RWPE1 (cell line): ENCODE results near the gene NPIPB8.
"Not testable (repeated sequence)": the region's sequence is repeated elsewhere in the genome, so short reads cannot be mapped to it uniquely, and the experiment has no call there.

Experiments used
- CTCF ChIA-PET: fragments of 350-600 bp; sonication (Branson Sonifier 250); formaldehyde crosslinking; extraction: SDS; loops from one replicate; lab custom pipeline; 2021; lab: Yijun Ruan, JAX
- POLR2A ChIA-PET: fragments of 400-600 bp; formaldehyde crosslinking; extraction: SDS; loops from one replicate; lab custom pipeline; 2020; ENCODE audit warnings: antibody characterized with exemption; ENCODE audit not compliant: low non-redundant PET; lab: Yijun Ruan, JAX
- DNase-seq: peaks from one replicate; pipeline ENCODE4 v3.0.0; 2012; ENCODE audit warnings: low spot score
- H3K27ac ChIP-seq: fragments of 450-650 bp; 2 replicates; pipeline ENCODE4 v1.5.1; 2017
- TF ChIP-seq, protein P1 (sequence below): fragments of 450-650 bp; conservative IDR thresholded peaks from 2 replicates; pipeline ENCODE4 v1.5.1; 2017; ENCODE audit warnings: low read depth, mild to moderate bottlenecking

NPIPB8 gene

DNA sequence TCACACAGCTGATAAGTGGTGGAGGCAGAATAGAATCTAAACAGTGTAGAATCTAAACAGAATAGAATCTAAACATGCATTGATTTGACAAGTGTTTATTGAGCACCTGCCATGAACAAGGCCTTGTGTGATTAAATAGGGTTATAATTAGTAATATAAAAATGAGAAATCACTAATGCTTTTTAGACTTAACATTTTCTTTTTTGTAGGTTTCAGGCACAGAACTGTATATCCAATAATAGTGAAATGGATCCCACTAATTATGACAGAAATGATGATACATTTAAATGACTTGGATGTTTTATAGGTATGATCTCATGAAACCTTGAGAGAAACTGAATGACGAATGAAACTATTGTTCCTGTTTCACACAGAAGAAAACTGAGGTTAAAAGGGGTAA lies at the start of gene NPIPB8:
NPIPB8 (plus strand) TSS at position 301 of the 400 bp plus-strand sequence. CDS start 296 bp downstream, outside the sequence.
- H3K27ac ChIP-seq = peak within 1 kb of the TSS; percentile 80
- CTCF ChIA-PET, DNase-seq, POLR2A ChIA-PET: not testable (repeated sequence)

DNA sequence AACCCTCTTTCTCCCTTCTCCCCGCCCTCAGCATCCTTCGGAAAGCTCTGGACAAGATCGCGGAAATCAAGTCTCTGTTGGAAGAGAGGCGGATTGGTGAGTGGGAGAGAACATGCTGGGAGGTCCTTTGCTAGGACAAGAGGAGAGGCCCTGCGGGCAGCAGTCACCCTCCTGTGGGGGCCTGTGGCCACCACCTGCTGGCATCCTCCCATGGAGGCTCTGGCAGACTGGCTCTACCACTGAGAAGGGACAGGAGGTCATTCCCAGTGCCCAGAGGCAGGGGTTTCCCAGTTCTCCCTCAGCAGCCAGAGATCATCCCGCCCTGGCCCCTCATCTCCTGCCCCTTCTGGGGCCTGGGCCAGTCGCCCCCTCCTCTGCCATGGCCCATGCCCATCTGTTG lies 48.8 kb upstream of the NPIPB8 start:
- TF ChIP-seq, protein P1, sequence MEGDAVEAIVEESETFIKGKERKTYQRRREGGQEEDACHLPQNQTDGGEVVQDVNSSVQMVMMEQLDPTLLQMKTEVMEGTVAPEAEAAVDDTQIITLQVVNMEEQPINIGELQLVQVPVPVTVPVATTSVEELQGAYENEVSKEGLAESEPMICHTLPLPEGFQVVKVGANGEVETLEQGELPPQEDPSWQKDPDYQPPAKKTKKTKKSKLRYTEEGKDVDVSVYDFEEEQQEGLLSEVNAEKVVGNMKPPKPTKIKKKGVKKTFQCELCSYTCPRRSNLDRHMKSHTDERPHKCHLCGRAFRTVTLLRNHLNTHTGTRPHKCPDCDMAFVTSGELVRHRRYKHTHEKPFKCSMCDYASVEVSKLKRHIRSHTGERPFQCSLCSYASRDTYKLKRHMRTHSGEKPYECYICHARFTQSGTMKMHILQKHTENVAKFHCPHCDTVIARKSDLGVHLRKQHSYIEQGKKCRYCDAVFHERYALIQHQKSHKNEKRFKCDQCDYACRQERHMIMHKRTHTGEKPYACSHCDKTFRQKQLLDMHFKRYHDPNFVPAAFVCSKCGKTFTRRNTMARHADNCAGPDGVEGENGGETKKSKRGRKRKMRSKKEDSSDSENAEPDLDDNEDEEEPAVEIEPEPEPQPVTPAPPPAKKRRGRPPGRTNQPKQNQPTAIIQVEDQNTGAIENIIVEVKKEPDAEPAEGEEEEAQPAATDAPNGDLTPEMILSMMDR = no peak
- CTCF ChIA-PET = no interaction called here
- no peak for DNase-seq
- POLR2A ChIA-PET = no interaction called here
- H3K27ac ChIP-seq = no peak overlapping the region

DNA sequence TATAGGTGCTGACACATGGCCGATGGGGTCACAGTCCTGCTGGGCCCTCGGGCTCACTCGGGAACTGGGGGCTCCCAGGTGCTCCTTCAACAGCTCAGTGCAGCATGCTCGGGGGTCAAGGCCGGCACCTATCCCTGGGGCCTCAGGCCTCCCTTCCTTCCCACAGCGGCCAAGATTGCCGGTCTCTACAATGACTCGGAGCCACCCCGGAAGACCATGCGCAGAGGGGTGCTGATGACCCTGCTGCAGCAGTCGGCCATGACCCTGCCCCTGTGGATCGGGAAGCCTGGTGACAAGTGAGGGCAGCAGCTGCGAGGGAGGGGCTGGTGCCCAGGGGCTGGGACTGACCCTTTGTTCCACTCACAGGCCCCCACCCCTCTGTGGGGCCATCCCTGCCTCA lies 47.9 kb upstream of the NPIPB8 start:
- no peak overlapping the region for H3K27ac ChIP-seq
- TF ChIP-seq, protein P1 = no peak
- no peak for DNase-seq
- ChIA-PET POLR2A (no interaction called here), CTCF (no interaction called here)

DNA sequence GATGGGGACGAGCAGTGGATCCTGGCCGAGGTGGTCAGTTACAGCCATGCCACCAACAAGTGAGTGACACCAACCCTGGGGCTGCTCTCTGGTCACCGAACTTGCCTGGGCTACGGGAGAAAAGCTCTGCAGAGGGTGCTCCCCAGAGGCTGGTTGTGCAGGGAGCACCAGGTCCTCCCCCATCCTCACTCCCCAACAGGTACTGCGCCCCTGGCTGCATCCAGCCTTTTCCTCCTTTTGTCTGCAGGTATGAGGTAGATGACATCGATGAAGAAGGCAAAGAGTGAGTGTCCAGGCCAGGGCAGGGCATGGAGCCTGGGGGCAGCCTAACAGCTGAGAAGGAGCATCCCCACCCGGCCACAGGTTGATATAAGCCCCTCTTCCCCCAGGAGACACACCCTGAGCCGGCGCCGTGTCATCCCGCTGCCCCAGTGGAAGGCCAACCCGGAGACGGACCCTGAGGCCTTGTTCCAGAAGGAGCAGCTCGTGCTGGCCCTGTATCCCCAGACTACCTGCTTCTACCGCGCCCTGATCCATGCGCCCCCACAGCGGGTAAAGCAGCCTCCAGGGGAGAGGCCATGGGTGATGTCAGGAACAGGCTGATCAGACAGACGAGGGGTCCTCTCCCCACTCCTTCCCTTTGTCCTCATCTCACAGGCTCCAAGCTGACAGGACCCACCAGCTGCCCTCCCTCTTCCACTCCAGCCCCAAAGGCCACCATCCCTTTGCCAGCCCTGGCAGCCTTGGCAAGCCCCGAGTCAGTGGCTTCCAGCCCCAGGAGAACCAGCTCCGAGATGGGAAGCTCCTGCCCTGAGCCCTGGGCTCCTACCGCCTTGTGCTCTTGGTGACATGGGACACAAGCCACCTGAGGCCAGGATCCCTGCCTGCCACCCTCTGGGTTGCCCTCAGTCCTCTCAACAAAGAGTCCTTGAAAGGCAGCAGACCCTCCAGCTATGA lies 47.2 kb upstream of the NPIPB8 start:
- no peak overlapping the region for H3K27ac ChIP-seq
- POLR2A ChIA-PET = no interaction called here

GRCh38 chr16:28591355-28591754 lies 46.5 kb upstream of the NPIPB8 start:
- H3K27ac ChIP-seq = no peak overlapping the region
- CTCF ChIA-PET = interaction anchor here (0.6 kb wide), 1 partner anchor 19 kb away, joined by 3 read pairs; no protein-coding TSS in a partner anchor
- POLR2A ChIA-PET = no interaction called here
- TF ChIP-seq, protein P1 = no peak
- no peak for DNase-seq

More for the DNA sequence above, 47.2 kb upstream of the NPIPB8 start:
- no peak for DNase-seq
- CTCF ChIA-PET = interaction anchor here (0.6 kb wide), 1 partner anchor 18 kb away, joined by 3 read pairs; no protein-coding TSS in a partner anchor
- TF ChIP-seq, protein P1 = no peak

DNA sequence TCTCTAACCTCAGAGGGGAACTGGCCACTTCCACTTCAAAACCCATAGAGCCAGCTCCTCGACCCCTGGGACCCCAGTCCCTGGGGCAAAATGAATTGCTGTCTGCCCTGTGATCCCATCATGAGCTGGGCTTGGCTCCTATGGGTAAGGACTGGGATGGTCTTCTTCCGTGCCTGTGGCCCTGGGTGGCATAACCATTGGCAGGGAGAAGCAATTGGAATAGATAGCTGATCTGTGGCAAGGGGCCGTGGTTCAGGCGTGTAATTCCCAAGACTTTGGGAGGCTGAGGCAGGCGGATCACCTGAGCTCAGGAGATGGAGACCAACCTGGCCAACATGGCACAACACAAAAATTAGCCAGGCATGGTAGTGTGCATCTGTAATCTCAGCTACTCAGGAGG lies 45.4 kb upstream of the NPIPB8 start:
- POLR2A ChIA-PET = no interaction called here
- no peak overlapping the region for H3K27ac ChIP-seq
- no peak for DNase-seq
- CTCF ChIA-PET = no interaction called here
- TF ChIP-seq, protein P1 = no peak
